ENCODE measurements around the gene WNT11. TPM values are rescaled to one million over a fixed set of nuclear protein-coding genes. Genes with fewer than 3 reads are reported as not detected.
A peak's percentile ranks its signal among the peaks of the same experiment; 100 is the strongest.

Gene WNT11
- total RNA-seq, 1 donor, result 0.36 TPM

DNA sequence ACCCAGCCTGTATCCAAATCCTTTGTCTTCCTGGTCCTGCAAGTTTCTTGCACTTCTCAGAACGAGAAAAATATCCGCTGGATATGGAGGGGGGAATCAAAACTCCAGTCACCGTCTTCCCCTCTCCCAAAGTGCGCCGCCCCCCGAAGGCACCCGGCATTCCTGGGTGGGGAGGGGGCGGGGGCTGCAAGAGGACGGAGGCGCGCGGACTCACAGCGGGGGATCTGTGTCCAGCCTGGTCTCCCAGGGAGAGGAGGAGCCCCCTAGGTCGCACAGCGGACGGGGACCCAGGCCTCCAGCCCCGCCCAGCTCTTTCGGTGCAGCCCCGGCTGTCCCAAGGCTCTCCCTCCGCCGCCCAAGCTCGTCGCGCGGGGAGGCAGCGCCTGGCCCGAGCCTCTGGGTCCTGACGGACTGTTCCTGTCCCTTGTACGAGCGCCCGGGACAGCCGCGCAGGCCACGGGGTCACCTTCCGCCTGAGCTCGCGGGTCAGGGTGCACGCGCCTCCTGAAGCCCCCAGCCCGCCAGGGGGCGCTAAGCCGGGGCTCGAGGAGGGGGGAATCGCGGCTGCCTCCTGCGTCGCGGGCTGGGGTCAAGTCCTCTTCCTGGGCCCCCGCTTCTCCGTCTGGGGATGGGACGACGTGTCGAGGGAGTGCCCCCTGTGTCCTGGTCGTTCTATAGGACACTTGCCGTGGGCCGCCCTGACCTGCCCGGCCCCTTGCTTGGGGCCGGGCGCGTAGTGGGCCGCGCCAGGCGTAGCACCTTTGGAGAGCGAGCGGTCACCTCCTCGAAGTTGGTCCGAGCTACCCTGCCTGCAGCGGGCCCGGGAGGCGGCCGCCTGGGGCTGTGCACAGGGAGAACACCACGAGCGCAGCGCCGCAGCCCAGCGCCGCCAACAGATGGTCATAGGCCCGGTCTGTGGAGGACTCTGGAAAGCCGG is 2.4 kb upstream of the WNT11 start:
- Histone ChIP-seq H3K4me2 (ENCODE audit: insufficient read depth, low read length) (peak overlapping the region; percentile 87), H4K20me1 (ENCODE audit: insufficient read depth, low read length) (peaks cover 2% of the 10 kb centered on the region), H3K4me1 (ENCODE audit: insufficient read depth, low read length) (peaks cover 22% of the 10 kb centered on the region), H3K4me3 (ENCODE audit: insufficient read depth, low read length) (peak overlapping the region; percentile 66), H3K9me3 (ENCODE audit: low read depth, low read length) (no peaks in the 10 kb centered on the region), H2AFZ (ENCODE audit: low read length) (peak overlapping the region; percentile 68), H3K36me3 (ENCODE audit: insufficient read depth, low read length) (no peaks in the 10 kb centered on the region), H3K27me3 (ENCODE audit: insufficient read depth, low read length) (peaks cover 72% of the 10 kb centered on the region), H3K27ac (ENCODE audit: low read depth, low read length) (no peak overlapping the region), H3K79me2 (ENCODE audit: insufficient read depth, low read length) (no peaks in the 10 kb centered on the region)
- TF ChIP-seq CTCF (IDR thresholded peaks at IDR 0.05; ENCODE audit: extremely low read depth, low read depth, low read length), result peak; percentile 55
- DNase-seq (ENCODE audit: insufficient read length, low spot score, missing footprints), result peak; percentile 96

DNA sequence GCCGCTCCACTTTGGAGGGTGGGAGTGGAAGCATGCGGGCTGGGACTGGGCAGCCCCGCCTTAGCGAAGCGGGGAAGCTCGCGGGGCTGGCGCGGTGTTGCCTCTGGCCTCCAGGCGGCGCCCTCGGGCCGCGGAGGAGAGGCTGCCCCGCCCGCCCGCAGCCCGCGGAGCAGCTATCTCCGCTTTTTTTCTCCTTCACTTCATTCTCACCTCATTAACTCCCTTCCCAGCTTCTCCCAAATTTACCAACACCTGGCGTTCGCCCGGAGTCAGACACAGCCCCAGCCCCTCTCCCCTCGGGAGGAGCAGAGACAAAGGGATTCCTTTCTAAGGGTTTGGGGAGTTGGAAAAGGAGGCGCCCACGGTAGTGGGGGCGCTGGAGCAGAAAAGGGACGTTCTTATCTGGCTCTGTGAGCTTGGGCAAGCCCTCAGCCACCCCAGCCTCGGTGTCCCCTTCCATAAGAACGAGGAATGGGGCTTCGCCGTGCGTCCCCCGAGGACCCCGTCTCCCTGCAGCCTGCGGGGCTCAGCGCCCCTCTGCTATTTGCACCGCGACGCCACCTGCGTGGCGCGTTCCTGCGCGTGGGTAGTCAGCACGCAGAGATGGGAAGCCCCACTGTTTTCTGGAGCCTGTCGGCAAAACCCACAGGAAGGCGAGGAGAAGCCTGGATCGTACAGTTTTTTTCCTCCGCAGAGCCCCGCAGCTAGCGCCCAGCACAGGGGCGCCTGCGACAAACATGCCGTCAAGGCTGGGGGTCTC is 1.5 kb upstream of the WNT11 start:
- Histone ChIP-seq H3K9me3 (ENCODE audit: low read depth, low read length) (no peaks in the 10 kb centered on the region), H3K36me3 (ENCODE audit: insufficient read depth, low read length) (no peaks in the 10 kb centered on the region), H4K20me1 (ENCODE audit: insufficient read depth, low read length) (peaks cover 2% of the 10 kb centered on the region), H2AFZ (ENCODE audit: low read length) (peak overlapping the region; percentile 81), H3K4me2 (ENCODE audit: insufficient read depth, low read length) (peak overlapping the region; percentile 87), H3K79me2 (ENCODE audit: insufficient read depth, low read length) (no peaks in the 10 kb centered on the region), H3K4me3 (ENCODE audit: insufficient read depth, low read length) (peak overlapping the region; percentile 66), H3K4me1 (ENCODE audit: insufficient read depth, low read length) (peaks cover 22% of the 10 kb centered on the region), H3K27me3 (ENCODE audit: insufficient read depth, low read length) (peaks cover 72% of the 10 kb centered on the region), H3K27ac (ENCODE audit: low read depth, low read length) (no peak overlapping the region)
- peak; percentile 99 for DNase-seq (ENCODE audit: insufficient read length, low spot score, missing footprints)
- peak; percentile 83 for TF ChIP-seq CTCF (IDR thresholded peaks at IDR 0.05; ENCODE audit: extremely low read depth, low read depth, low read length)

DNA sequence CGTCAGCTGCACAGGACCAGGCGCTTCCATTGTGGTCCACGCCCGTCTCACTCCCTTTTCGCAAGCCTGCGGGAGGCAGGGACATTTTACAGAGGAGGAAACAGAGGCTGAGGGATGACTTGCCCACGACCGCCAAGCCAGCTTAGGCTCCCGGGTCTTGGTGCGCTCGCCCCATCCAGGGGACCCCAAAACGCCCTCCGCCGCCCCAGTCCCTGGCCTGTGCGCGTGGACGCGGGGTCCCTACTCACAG is 300 bp downstream of the WNT11 start:
- no peaks in the 10 kb centered on the region for H3K79me2 ChIP-seq (ENCODE audit: insufficient read depth, low read length)
- H3K27ac ChIP-seq (ENCODE audit: low read depth, low read length), result no peak overlapping the region
- peaks cover 22% of the 10 kb centered on the region for H3K4me1 ChIP-seq (ENCODE audit: insufficient read depth, low read length)
- TF ChIP-seq CTCF (IDR thresholded peaks at IDR 0.05; ENCODE audit: extremely low read depth, low read depth, low read length), result no peak
- H2AFZ ChIP-seq (ENCODE audit: low read length), result no peak overlapping the region
- H3K4me3 ChIP-seq (ENCODE audit: insufficient read depth, low read length), result no peak overlapping the region
- peaks cover 2% of the 10 kb centered on the region for H4K20me1 ChIP-seq (ENCODE audit: insufficient read depth, low read length)
- no peak for DNase-seq (ENCODE audit: insufficient read length, low spot score, missing footprints)
- peak overlapping the region; percentile 87 for H3K4me2 ChIP-seq (ENCODE audit: insufficient read depth, low read length)
- H3K9me3 ChIP-seq (ENCODE audit: low read depth, low read length), result no peaks in the 10 kb centered on the region
- no peaks in the 10 kb centered on the region for H3K36me3 ChIP-seq (ENCODE audit: insufficient read depth, low read length)
- peaks cover 58% of the 10 kb centered on the region for H3K27me3 ChIP-seq (ENCODE audit: insufficient read depth, low read length)

Measured in osteoblast (primary cell).